K562 (cell line): ENCODE measurements around the gene KIF27. TPM values are rescaled to one million over a fixed set of nuclear protein-coding genes. Genes with fewer than 3 reads are reported as not detected.

Source experiments
- ATAC-seq: fragments of 200-7000 bp; cut with Tn5 transposase; 3 replicates; pipeline ENCODE4 v1.9.1; 2020; ENCODE audit warnings: moderate library complexity
- Bru-seq: library from RNA; stranded (reverse); fragments of 400-500 nt; gene quantifications from one replicate; lab custom pipeline; 2021; lab: Mats Ljungman, UMichigan
- BruChase-seq, 2 experiments: library from RNA; stranded (reverse); fragments of 400-500 nt; gene quantifications; one replicate each; lab custom pipeline; 2021; lab: Mats Ljungman, UMichigan
- BruUV-seq: library from RNA; stranded (reverse); fragments of 400-500 nt; replicated peaks from 2 replicates; lab custom pipeline; 2021; lab: Mats Ljungman, UMichigan
- CTCF ChIA-PET: fragments of 300-600 bp; formaldehyde crosslinking; extraction: SDS; loops from one replicate; lab custom pipeline; 2021; ENCODE audit warnings: low intra/inter-chr PET ratio; lab: Yijun Ruan, JAX
- POLR2A ChIA-PET: fragments of 300-600, 350-650 bp; sonication (Branson Sonifier 250); formaldehyde crosslinking; extraction: SDS; loops from one replicate; lab custom pipeline; 2021; ENCODE audit warnings: antibody characterized with exemption, inconsistent platforms; lab: Yijun Ruan, JAX
- DNase-seq, 4 experiments: peaks; one replicate each; pipeline versions ENCODE4 v3.0.0 to v3.0.0-alpha.2; 2011 to 2018; ENCODE audit warnings: low spot score in 3 of 4, mixed read lengths in 3 of 4; ENCODE audit errors: extremely low read depth in 1 of 4
- FAIRE-seq: peaks from 2 replicates; lab custom pipeline; 2011; peaks lifted over from hg19 to GRCh38; lab: Jason Lieb, UNC
- H2AFZ ChIP-seq: 2 replicates; pipeline ENCODE4 v1.6.0; 2011; ENCODE audit warnings: low read depth, low read length, control low read depth, inconsistent platforms
- H3K27ac ChIP-seq: fragments of 200-600 bp; 3 replicates; pipeline ENCODE4 v1.8.0; 2011; ENCODE audit warnings: low read depth, mild to moderate bottlenecking, control low read depth, inconsistent platforms, low read length, moderate library complexity, mixed read lengths; ENCODE audit errors: extremely low read depth
- H3K27me3 ChIP-seq, 2 experiments: fragments of 300-600 bp in 1 of 2; 2 replicates in 1 of 2; 3 replicates in 1 of 2; pipeline versions ENCODE4 v1.6.0 to v1.8.0; 2011; ENCODE audit warnings: inconsistent platforms in 2 of 2, low read length in 2 of 2, mild to moderate bottlenecking in 1 of 2, mixed read lengths in 1 of 2, moderate library complexity in 1 of 2; ENCODE audit not compliant: control insufficient read depth in 2 of 2, insufficient read depth in 2 of 2
- H3K36me3 ChIP-seq: fragments of 300-600 bp; 3 replicates; pipeline ENCODE4 v1.8.0; 2011; ENCODE audit warnings: mild to moderate bottlenecking, low read length, inconsistent platforms; ENCODE audit not compliant: control insufficient read depth, insufficient read depth
- H3K4me1 ChIP-seq, 2 experiments: fragments of 200-600 bp in 1 of 2; replicated peaks in 1 of 2; 2 replicates in 1 of 2; 3 replicates in 1 of 2; pipeline versions ENCODE4 v1.5.1 to v1.8.0; 2011; ENCODE audit warnings: inconsistent platforms in 2 of 2, low read length in 2 of 2, mild to moderate bottlenecking in 1 of 2, mixed read lengths in 1 of 2, moderate library complexity in 1 of 2; ENCODE audit not compliant: control insufficient read depth in 2 of 2, insufficient read depth in 2 of 2
- H3K4me2 ChIP-seq: 2 replicates; pipeline ENCODE4 v1.6.1; 2011; ENCODE audit warnings: low read length, control low read depth, inconsistent platforms, mixed read lengths; ENCODE audit not compliant: insufficient read depth
- H3K4me3 ChIP-seq: fragments of 200-600 bp; sonication (generic), shearing (Covaris generic); 2 replicates; pipeline ENCODE4 v1.5.1; 2016; ENCODE audit warnings: control low read depth, inconsistent platforms
- H3K79me2 ChIP-seq: fragments of 200-600 bp; 3 replicates; pipeline ENCODE4 v1.8.0; 2011; ENCODE audit warnings: low read length, inconsistent platforms; ENCODE audit not compliant: control insufficient read depth, insufficient read depth
- H3K9ac ChIP-seq, 2 experiments: 2 replicates each; pipeline versions ENCODE4 v1.6.0 to v1.6.1; 2011; ENCODE audit warnings: low read depth in 2 of 2, low read length in 2 of 2, control low read depth in 1 of 2, inconsistent platforms in 1 of 2, mild to moderate bottlenecking in 1 of 2, mixed read lengths in 1 of 2; ENCODE audit not compliant: insufficient read depth in 1 of 2
- H3K9me1 ChIP-seq: one replicate; pipeline ENCODE4 v1.6.0; 2011; ENCODE audit warnings: inconsistent platforms, mild to moderate bottlenecking, low read length, moderate library complexity; ENCODE audit not compliant: control insufficient read depth, insufficient read depth
- H3K9me3 ChIP-seq: replicated peaks from 2 replicates; pipeline ENCODE4 v1.5.1; 2011; ENCODE audit warnings: low read depth, low read length, inconsistent platforms; ENCODE audit not compliant: control insufficient read depth, insufficient read depth
- H4K20me1 ChIP-seq: replicated peaks from 2 replicates; pipeline ENCODE4 v1.6.1; 2011; ENCODE audit warnings: low read length, inconsistent platforms, mixed read lengths; ENCODE audit not compliant: control insufficient read depth, insufficient read depth
- ETV1 ChIP-seq: fragments of 450-650 bp; conservative IDR thresholded peaks from 2 replicates; pipeline ENCODE4 v1.6.1; 2016; ENCODE audit warnings: missing genetic modification characterization, control low read depth, low read depth, missing compliant biosample characterization
- NR3C1 ChIP-seq: sonication (generic); formaldehyde crosslinking; IDR thresholded peaks from 2 replicates; pipeline ENCODE4 v1.8.1; 2022; ENCODE audit warnings: missing genetic modification reagents
- ZNF143 ChIP-seq: sonication (generic); formaldehyde crosslinking; IDR thresholded peaks from 2 replicates; pipeline ENCODE4 v1.9.0; 2022; ENCODE audit warnings: mild to moderate bottlenecking, missing genetic modification reagents
- ZNF232 ChIP-seq: sonication (generic); formaldehyde crosslinking; IDR thresholded peaks from 2 replicates; pipeline ENCODE4 v1.8.0; 2022; ENCODE audit warnings: mild to moderate bottlenecking, missing genetic modification reagents
- WGBS: fragments of 100-300 bp; shearing (Covaris generic); methylation state at CpG from one replicate; pipeline ENCODE4 v1.1.6; 2016; ENCODE audit warnings: low coverage, mixed read lengths; ENCODE audit not compliant: insufficient coverage; ENCODE audit errors: missing lambda C conversion rate; 5-methylcytosine and 5-hydroxymethylcytosine counted together
- in situ Hi-C: fragments of 300-500 bp; cut with MboI; formaldehyde crosslinking; loops from 4 replicates; pipeline ENCODE4 v1.15.0; 2018; ENCODE audit warnings: inconsistent platforms, mixed read lengths
- intact Hi-C: fragments of 100-400 bp; cut with micrococcal nuclease; formaldehyde crosslinking; loops from 2 replicates; pipeline ENCODE4 v1.14.2; 2022
- long read RNA-seq, 3 experiments: library from polyadenylated mRNA in 2 of 3; library from RNA in 1 of 3; unstranded in 2 of 3; stranded (forward) in 1 of 3; transcript quantifications; one replicate each; pipeline ENCODE4 v2.0.0, GENCODE V29; 2019 to 2022
- polyA minus RNA-seq, 3 experiments: library from RNA; depleted of rRNA, polyadenylated mRNA; stranded (reverse); fragments of >200 nt; gene quantifications; 2 replicates each; pipeline ENCODE4 v1.2.3, GENCODE V29; 2011
- polyA plus RNA-seq, 8 experiments: library from polyadenylated mRNA; depleted of rRNA in 4 of 8; stranded (reverse) in 5 of 8; unstranded in 3 of 8; fragments of >200 nt; fragmentation: Nextera tagmentation in 2 of 8; fragmentation: Illumina TruSeq in 1 of 8; extraction: Ambion mirVana in 2 of 8; extraction: Trizol in 1 of 8; gene quantifications; 2 replicates each; pipeline versions ENCODE4 v1.2.1 to v1.2.3, GENCODE V29; 2011 to 2014; ENCODE audit warnings: inconsistent platforms in 1 of 8, missing spikeins in 1 of 8
- total RNA-seq, 7 experiments: library from RNA; depleted of rRNA in 6 of 7; stranded (reverse); fragments of >200 nt in 6 of 7; fragmentation: Illumina TruSeq in 2 of 7; extraction: Trizol in 2 of 7; gene quantifications; 2 replicates each; pipeline versions ENCODE4 v1.2.1 to v1.2.3, GENCODE V29; 2011 to 2021; ENCODE audit warnings: low replicate concordance in 1 of 7
- TF ChIP-seq, protein P1 (sequence below): sonication (generic); formaldehyde crosslinking; IDR thresholded peaks from 2 replicates; pipeline ENCODE4 v1.9.0; 2022; ENCODE audit warnings: mild to moderate bottlenecking, missing genetic modification reagents
- TF ChIP-seq, protein P2 (sequence below), 2 experiments: fragments of 200-800 bp in 1 of 2; sonication (Bioruptor generic) in 1 of 2; sonication (generic) in 1 of 2; formaldehyde crosslinking in 1 of 2; IDR thresholded peaks in 1 of 2; conservative IDR thresholded peaks in 1 of 2; 2 replicates each; pipeline versions ENCODE4 v1.5.0 to v1.6.1; 2016 to 2020; ENCODE audit warnings: missing compliant biosample characterization in 1 of 2, missing genetic modification characterization in 1 of 2, missing genetic modification reagents in 1 of 2

The KIF27 gene, protein sequence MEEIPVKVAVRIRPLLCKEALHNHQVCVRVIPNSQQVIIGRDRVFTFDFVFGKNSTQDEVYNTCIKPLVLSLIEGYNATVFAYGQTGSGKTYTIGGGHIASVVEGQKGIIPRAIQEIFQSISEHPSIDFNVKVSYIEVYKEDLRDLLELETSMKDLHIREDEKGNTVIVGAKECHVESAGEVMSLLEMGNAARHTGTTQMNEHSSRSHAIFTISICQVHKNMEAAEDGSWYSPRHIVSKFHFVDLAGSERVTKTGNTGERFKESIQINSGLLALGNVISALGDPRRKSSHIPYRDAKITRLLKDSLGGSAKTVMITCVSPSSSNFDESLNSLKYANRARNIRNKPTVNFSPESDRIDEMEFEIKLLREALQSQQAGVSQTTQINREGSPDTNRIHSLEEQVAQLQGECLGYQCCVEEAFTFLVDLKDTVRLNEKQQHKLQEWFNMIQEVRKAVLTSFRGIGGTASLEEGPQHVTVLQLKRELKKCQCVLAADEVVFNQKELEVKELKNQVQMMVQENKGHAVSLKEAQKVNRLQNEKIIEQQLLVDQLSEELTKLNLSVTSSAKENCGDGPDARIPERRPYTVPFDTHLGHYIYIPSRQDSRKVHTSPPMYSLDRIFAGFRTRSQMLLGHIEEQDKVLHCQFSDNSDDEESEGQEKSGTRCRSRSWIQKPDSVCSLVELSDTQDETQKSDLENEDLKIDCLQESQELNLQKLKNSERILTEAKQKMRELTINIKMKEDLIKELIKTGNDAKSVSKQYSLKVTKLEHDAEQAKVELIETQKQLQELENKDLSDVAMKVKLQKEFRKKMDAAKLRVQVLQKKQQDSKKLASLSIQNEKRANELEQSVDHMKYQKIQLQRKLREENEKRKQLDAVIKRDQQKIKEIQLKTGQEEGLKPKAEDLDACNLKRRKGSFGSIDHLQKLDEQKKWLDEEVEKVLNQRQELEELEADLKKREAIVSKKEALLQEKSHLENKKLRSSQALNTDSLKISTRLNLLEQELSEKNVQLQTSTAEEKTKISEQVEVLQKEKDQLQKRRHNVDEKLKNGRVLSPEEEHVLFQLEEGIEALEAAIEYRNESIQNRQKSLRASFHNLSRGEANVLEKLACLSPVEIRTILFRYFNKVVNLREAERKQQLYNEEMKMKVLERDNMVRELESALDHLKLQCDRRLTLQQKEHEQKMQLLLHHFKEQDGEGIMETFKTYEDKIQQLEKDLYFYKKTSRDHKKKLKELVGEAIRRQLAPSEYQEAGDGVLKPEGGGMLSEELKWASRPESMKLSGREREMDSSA (N-terminal part only)
- total RNA-seq (2011; cell fraction: chromatin; rRNA removed; ENCODE audit: low replicate concordance) = 1.5 and 5.2 TPM in 2 replicates
- total RNA-seq (2011; cell fraction: nucleolus; rRNA removed) = 0.67 and 0.79 TPM in 2 replicates
- 1.7 and 3.6 TPM in 2 replicates for total RNA-seq (2011; cell fraction: nucleoplasm; rRNA removed)
- total RNA-seq (2014; rRNA removed) (0.54 and 0.90 TPM in 2 replicates), total RNA-seq (2014; rRNA removed; fragmentation: Illumina TruSeq; extraction: Trizol) (1.9 and 2.4 TPM in 2 replicates), total RNA-seq (2015; rRNA removed; fragmentation: Illumina TruSeq; extraction: Trizol) (2.0 and 2.1 TPM in 2 replicates), total RNA-seq (2021) (0.85 and 0.98 TPM in 2 replicates), polyA plus RNA-seq (2011; rRNA removed) (1.2 and 1.6 TPM in 2 replicates), polyA plus RNA-seq (2014; fragmentation: Illumina TruSeq; extraction: Trizol) (0.53 and 1.1 TPM in 2 replicates), polyA plus RNA-seq (2014; fragmentation: Nextera tagmentation; extraction: Ambion mirVana) (under 1 TPM; 0.32 to 0.50 TPM), polyA plus RNA-seq (2014; rRNA removed) (0.31 and 0.85 TPM in 2 replicates), polyA minus RNA-seq (2011; rRNA and poly(A)+ RNA removed) (3.6 and 5.1 TPM in 2 replicates), Bru-seq, nascent RNA (percentile 47 among the genes with signal in this experiment), BruChase-seq, experiment 1, labeled RNA remaining after a 2-hour chase (percentile 52 among the genes with signal in this experiment), BruChase-seq, experiment 2, labeled RNA remaining after a 6-hour chase (percentile 50 among the genes with signal in this experiment)
- 0.07 and 0.34 TPM in 2 replicates for polyA plus RNA-seq (2011; cell fraction: cytosol; rRNA removed)
- 1.3 TPM in 2 replicates for polyA plus RNA-seq (2011; cell fraction: nucleus; rRNA removed)
- 0.66 and 1.1 TPM in 2 replicates for polyA plus RNA-seq (2012)
- 0.46 and 1.2 TPM in 2 replicates for polyA minus RNA-seq (2011; cell fraction: cytosol; rRNA and poly(A)+ RNA removed)
- polyA minus RNA-seq (2011; cell fraction: nucleus; rRNA and poly(A)+ RNA removed) = 2.3 and 3.8 TPM in 2 replicates
- long read RNA-seq, experiment 1, partial matches to known transcripts = 1 of 10 reads
- long read RNA-seq, experiment 1, other reads (novel, unspliced or antisense) = 9 of 10 reads
- long read RNA-seq, experiment 2, partial matches to known transcripts = 0 of 3 reads
- long read RNA-seq, experiment 2, other reads (novel, unspliced or antisense) = 3 of 3 reads
- long read RNA-seq, experiment 3, partial matches to known transcripts = 0 of 3 reads
- long read RNA-seq, experiment 3, other reads (novel, unspliced or antisense) = 3 of 3 reads

DNA sequence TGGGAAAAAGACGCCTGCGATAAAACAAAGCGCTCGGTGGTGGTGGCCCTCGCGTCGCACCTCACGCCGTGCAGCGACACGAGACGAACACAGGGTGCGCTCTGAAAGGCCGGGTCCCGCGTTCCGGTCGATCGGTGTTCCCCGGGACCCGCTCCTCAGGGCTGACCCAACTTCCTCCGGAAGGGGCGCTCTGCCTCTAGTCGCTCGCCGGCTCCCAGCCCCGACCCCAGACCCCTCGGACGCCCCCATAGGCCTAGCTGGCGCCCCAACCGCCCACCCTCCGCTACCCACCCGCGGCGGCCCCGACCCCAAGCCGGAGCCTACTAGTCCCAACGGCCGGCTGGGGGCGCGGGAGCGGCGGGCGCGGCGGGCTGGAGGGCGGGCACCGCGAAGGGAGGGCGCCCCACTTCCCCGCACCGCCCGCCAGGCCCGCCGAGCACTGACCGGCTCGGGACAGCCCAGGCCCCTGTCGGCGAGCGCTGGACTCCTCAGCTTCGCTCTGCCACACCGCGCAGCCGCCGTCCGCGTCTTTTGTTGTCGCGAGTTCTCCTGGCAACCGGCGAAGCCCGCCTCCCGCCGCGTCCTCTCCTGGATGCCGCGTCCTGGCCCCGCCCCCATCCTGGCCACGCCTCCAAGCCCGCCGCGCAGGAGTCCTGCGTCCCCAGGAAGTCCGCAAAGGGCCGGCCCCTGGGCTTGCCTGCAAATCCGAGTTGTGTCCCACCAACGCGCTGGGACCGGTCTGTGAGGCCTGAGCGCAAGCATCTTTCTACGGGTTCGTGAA lies at the start of gene KIF27:
Gene KIF27, minus strand, starts transcription at position 506 of the 781 bp plus-strand sequence. CDS start 5,841 bp downstream, outside the sequence.
- H3K27ac ChIP-seq = peak within 1 kb of the TSS; percentile 81; the same call in 2 of the 3 replicates
- no peaks in the 10 kb centered on the region for H4K20me1 ChIP-seq
- ATAC-seq (peak; percentile 97), FAIRE-seq (peak; percentile 85), DNase-seq (peak; percentile 89 to 95 (median 90))
- BruUV-seq = TSS peak; percentile 99
- H2AFZ ChIP-seq = peak within 1 kb of the TSS; percentile 91
- H3K36me3 ChIP-seq = no peaks in the 10 kb centered on the region
- intact Hi-C loops = loop anchor here (1.0 to 10.0 kb wide), 3 partner anchors 106 to 340 kb away; partner anchors contain the start of gene GKAP1
- no peaks in the 10 kb centered on the region for H3K27me3 ChIP-seq
- in situ Hi-C loops = loop anchor here (25.0 kb wide), 2 partner anchors 309 to 584 kb away; partner anchors contain the start of gene IDNK
- H3K4me3 ChIP-seq = peak within 1 kb of the TSS; percentile 61
- CTCF ChIA-PET = interaction anchor here (1.2 kb wide), 1 partner anchor 341 kb away, joined by 4 read pairs; no protein-coding TSS in a partner anchor
- H3K9ac ChIP-seq = peak within 1 kb of the TSS; percentile 58 to 91
- H3K4me2 ChIP-seq = peak within 1 kb of the TSS; percentile 80
- no peaks in the 10 kb centered on the region for H3K9me1 ChIP-seq
- peaks cover 0 to 6% of the 10 kb centered on the region in 2 experiments; a peak in 3 of 5 replicates for H3K4me1 ChIP-seq
- POLR2A ChIA-PET = interaction anchor here (0.5 to 1.0 kb wide), 2 partner anchors 35 to 185 kb away, joined by 3 to 4 read pairs; a partner anchor contains a TSS
- WGBS = 0% methylated on average over 35 of the region's 92 CpGs
- no peaks in the 10 kb centered on the region for H3K79me2 ChIP-seq
- H3K9me3 ChIP-seq = no peaks in the 10 kb centered on the region
- TF ChIP-seq ZNF232 (0 out of 2 replicates have a peak, but pooled peaks have one; percentile 55), ZNF143 (CRISPR knock-in tag) (no peak), ETV1 (peak; percentile 54; the same call in 1 of the 2 replicates), NR3C1 (CRISPR knock-in tag) (peak; percentile 68; the same call in 1 of the 2 replicates)
- TF ChIP-seq, protein P1, sequence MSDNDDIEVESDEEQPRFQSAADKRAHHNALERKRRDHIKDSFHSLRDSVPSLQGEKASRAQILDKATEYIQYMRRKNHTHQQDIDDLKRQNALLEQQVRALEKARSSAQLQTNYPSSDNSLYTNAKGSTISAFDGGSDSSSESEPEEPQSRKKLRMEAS (CRISPR knock-in tag) = peak; percentile 96
- TF ChIP-seq, protein P2, sequence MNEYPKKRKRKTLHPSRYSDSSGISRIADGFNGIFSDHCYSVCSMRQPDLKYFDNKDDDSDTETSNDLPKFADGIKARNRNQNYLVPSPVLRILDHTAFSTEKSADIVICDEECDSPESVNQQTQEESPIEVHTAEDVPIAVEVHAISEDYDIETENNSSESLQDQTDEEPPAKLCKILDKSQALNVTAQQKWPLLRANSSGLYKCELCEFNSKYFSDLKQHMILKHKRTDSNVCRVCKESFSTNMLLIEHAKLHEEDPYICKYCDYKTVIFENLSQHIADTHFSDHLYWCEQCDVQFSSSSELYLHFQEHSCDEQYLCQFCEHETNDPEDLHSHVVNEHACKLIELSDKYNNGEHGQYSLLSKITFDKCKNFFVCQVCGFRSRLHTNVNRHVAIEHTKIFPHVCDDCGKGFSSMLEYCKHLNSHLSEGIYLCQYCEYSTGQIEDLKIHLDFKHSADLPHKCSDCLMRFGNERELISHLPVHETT (CRISPR knock-in tag; conservative IDR thresholded peaks at IDR 0.05 in 1 of 2, IDR thresholded peaks at IDR 0.05 in 1 of 2) = peak in 1 of 2 experiments; percentile 69; a peak in 2 of 4 replicates
